Uterus (tissue), 2 donors: Measurements from ENCODE around the gene KCNQ4.

ENCODE experiments used
- POLR2A ChIP-seq, 2 donors: fragments of 450-650 bp; IDR thresholded peaks; one replicate each; pipeline ENCODE4 v1.6.1; 2016; ENCODE audit warnings: antibody characterized with exemption in 2 of 2, mild to moderate bottlenecking in 1 of 2, moderate library complexity in 1 of 2
- TF ChIP-seq, protein P1 (sequence below), 4 experiments: fragments of 200-600 bp in 2 of 4; fragments of 450-650 bp in 2 of 4; sonication (generic) in 2 of 4; IDR thresholded peaks; one replicate each; pipeline ENCODE4 v1.5.1; 2016 to 2019; ENCODE audit warnings: antibody characterized with exemption in 4 of 4, mild to moderate bottlenecking in 2 of 4, moderate library complexity in 1 of 4

DNA sequence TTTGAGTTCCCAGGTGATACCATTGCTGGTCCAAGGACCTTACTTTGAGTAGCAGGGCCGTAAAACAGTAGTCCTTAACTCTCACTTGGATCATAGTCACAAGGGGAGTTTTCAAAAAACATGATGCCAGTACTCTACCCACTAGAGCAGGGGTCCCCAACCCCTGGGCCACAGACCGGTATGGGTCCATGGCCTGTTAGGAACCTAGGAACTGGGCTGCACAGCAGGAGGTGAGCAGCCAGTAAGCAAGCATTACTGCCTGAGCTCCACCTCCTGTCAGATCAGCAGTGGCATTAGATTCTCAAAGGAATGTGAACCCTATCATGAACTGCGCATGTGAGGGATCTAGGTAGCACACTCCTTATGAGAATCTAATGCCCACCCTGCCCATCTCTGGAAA, 39.7 kb upstream of the KCNQ4 start:
- TF ChIP-seq, protein P1, sequence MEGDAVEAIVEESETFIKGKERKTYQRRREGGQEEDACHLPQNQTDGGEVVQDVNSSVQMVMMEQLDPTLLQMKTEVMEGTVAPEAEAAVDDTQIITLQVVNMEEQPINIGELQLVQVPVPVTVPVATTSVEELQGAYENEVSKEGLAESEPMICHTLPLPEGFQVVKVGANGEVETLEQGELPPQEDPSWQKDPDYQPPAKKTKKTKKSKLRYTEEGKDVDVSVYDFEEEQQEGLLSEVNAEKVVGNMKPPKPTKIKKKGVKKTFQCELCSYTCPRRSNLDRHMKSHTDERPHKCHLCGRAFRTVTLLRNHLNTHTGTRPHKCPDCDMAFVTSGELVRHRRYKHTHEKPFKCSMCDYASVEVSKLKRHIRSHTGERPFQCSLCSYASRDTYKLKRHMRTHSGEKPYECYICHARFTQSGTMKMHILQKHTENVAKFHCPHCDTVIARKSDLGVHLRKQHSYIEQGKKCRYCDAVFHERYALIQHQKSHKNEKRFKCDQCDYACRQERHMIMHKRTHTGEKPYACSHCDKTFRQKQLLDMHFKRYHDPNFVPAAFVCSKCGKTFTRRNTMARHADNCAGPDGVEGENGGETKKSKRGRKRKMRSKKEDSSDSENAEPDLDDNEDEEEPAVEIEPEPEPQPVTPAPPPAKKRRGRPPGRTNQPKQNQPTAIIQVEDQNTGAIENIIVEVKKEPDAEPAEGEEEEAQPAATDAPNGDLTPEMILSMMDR (IDR thresholded peaks at IDR 0.05): no peak
- TF ChIP-seq POLR2A (IDR thresholded peaks at IDR 0.05): no peak
